GM23248 (cell line): ENCODE results near the gene LARP4B. TPM values are rescaled to one million over a fixed set of nuclear protein-coding genes. Genes with fewer than 3 reads are reported as not detected.
A peak's percentile ranks its signal among the peaks of the same experiment; 100 is the strongest.

ENCODE experiments used
- DNase-seq: peaks from one replicate; pipeline ENCODE4 v3.0.0-alpha.2; 2015
- H2AFZ ChIP-seq: fragments of 200-600 bp; sonication (generic); 2 replicates; pipeline ENCODE4 v1.6.1; 2016; ENCODE audit warnings: antibody characterized with exemption
- H3F3A ChIP-seq: fragments of 200-600 bp; sonication (generic); 2 replicates; pipeline ENCODE4 v1.6.1; 2016; ENCODE audit warnings: mild to moderate bottlenecking, antibody characterized with exemption, mixed run types; ENCODE audit not compliant: insufficient read depth
- H3K27ac ChIP-seq: fragments of 200-600 bp; sonication (generic); 2 replicates; pipeline ENCODE4 v1.5.1; 2016; ENCODE audit warnings: mild to moderate bottlenecking
- H3K27me3 ChIP-seq: fragments of 200-600 bp; sonication (generic); replicated peaks from 2 replicates; pipeline ENCODE4 v1.6.1; 2016; ENCODE audit warnings: mild to moderate bottlenecking; ENCODE audit not compliant: insufficient read depth
- H3K36me3 ChIP-seq: fragments of 200-600 bp; sonication (generic); 2 replicates; pipeline ENCODE4 v1.6.1; 2016; ENCODE audit warnings: low read depth, mild to moderate bottlenecking
- H3K4me1 ChIP-seq: fragments of 200-600 bp; sonication (generic); 2 replicates; pipeline ENCODE4 v1.6.1; 2016; ENCODE audit warnings: mild to moderate bottlenecking; ENCODE audit not compliant: insufficient read depth
- H3K4me2 ChIP-seq: fragments of 200-600 bp; sonication (generic); one replicate; pipeline ENCODE4 v1.6.1; 2016; ENCODE audit warnings: mild to moderate bottlenecking; ENCODE audit not compliant: unreplicated experiment
- H3K4me3 ChIP-seq: fragments of 200-600 bp; sonication (generic); 2 replicates; pipeline ENCODE4 v1.5.1; 2016; ENCODE audit warnings: mild to moderate bottlenecking
- H3K79me2 ChIP-seq: fragments of 200-600 bp; sonication (generic); 2 replicates; pipeline ENCODE4 v1.6.1; 2016; ENCODE audit warnings: mild to moderate bottlenecking; ENCODE audit not compliant: insufficient read depth
- H3K9ac ChIP-seq: fragments of 200-600 bp; sonication (generic); 2 replicates; pipeline ENCODE4 v1.6.1; 2016; ENCODE audit warnings: mild to moderate bottlenecking
- H3K9me2 ChIP-seq: fragments of 200-600 bp; sonication (generic); 2 replicates; pipeline ENCODE4 v1.6.1; 2016; ENCODE audit warnings: mixed run types, mild to moderate bottlenecking, moderate library complexity; ENCODE audit not compliant: insufficient read depth
- H3K9me3 ChIP-seq: fragments of 200-600 bp; sonication (generic); one replicate; pipeline ENCODE4 v1.6.1; 2017; ENCODE audit warnings: low read depth
- H4K20me1 ChIP-seq: fragments of 200-600 bp; sonication (generic); 2 replicates; pipeline ENCODE4 v1.6.0; 2016; ENCODE audit not compliant: insufficient read depth
- EZH2 ChIP-seq: fragments of 200-600 bp; sonication (generic); IDR thresholded peaks from 2 replicates; pipeline ENCODE4 v1.6.1; 2018; ENCODE audit warnings: antibody characterized with exemption, mild to moderate bottlenecking; ENCODE audit not compliant: insufficient read depth, poor library complexity, severe bottlenecking
- EZH2phosphoT487 ChIP-seq: fragments of 200-600 bp; sonication (generic); IDR thresholded peaks from 2 replicates; pipeline ENCODE4 v1.6.1; 2018; ENCODE audit warnings: antibody characterized with exemption, moderate library complexity, mild to moderate bottlenecking, low read depth; ENCODE audit not compliant: insufficient read depth
- WGBS, 2 experiments: methylation state at CpG; one replicate each; pipeline ENCODE4 v1.1.6; 2015 to 2017; ENCODE audit warnings: low lambda C conversion rate in 2 of 2, low coverage in 1 of 2; ENCODE audit errors: missing lambda C conversion rate in 2 of 2; 5-methylcytosine and 5-hydroxymethylcytosine counted together
- in situ Hi-C: fragments of 300-500 bp; cut with MboI; formaldehyde crosslinking; loops from 2 replicates; pipeline ENCODE4 v1.15.0; 2020
- polyA plus RNA-seq: library from polyadenylated mRNA; unstranded; fragments of >200 nt; fragmentation: Nextera tagmentation; extraction: Ambion mirVana; gene quantifications from 2 replicates; pipeline ENCODE4 v1.2.1, GENCODE V29; 2016
- total RNA-seq: library from RNA; depleted of rRNA; stranded (reverse); fragments of >200 nt; shearing (Covaris generic); gene quantifications from 2 replicates; pipeline ENCODE4 v1.2.3, GENCODE V29; 2014

LARP4B gene
- total and polyA plus RNA-seq, 2 experiments from 2014 or later = 20.7 to 30.8 TPM

DNA sequence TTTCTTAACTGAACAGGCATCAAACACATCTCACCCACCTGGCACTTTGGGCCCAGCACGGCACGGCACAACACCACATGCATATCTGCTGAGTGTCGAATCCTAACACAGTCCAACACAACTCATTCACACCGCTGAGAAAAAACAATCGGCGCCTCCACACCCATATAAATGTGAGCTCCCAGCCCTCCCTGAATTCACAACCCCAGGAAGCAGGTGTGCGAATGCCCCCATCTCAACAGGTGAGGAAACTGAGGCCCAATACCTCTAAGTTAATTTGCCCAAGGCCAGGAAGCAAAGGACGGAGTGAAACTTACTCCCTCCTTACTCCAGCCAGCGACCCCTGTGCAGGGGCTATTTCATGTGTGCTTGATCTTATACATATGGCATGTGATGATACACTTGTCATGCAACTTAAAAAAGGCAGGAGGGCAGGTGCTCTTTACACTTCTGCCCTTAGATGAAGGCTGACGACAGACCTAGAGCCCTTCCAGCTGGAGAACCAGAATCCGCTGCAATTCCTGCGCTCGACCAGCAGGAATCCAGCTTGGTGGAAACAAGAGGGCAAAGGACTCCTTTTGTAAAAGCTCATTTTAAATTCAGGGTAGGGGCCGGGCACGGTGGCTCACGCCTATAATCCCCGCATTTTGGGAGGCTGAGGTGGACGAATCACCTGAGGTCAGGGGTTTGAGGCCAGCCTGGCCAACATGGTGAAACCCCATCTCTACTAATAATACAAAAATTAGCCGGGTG, 116.0 kb downstream of the LARP4B start:
- in situ Hi-C loops = no loop called here
- TF ChIP-seq EZH2phosphoT487 (no peak), EZH2 (no peak)
- Histone ChIP-seq H4K20me1 (no peaks in the 10 kb centered on the region), H3K9me2 (no peaks in the 10 kb centered on the region), H3K4me2 (no peak overlapping the region), H3K4me1 (peaks cover 10% of the 10 kb centered on the region; the same call in 1 of the 2 replicates), H3K9me3 (no peaks in the 10 kb centered on the region), H3K27me3 (no peaks in the 10 kb centered on the region), H3K36me3 (peaks cover 53% of the 10 kb centered on the region), H3K4me3 (no peak overlapping the region), H3K79me2 (peaks cover 12% of the 10 kb centered on the region; the same call in 1 of the 2 replicates), H3K9ac (no peak overlapping the region), H3F3A (peaks cover 41% of the 10 kb centered on the region), H3K27ac (no peak overlapping the region), H2AFZ (no peak overlapping the region)
- DNase-seq = no peak
- 95 to 99% methylated on average over 19 of the region's 19 CpGs for WGBS, 2 experiments

DNA sequence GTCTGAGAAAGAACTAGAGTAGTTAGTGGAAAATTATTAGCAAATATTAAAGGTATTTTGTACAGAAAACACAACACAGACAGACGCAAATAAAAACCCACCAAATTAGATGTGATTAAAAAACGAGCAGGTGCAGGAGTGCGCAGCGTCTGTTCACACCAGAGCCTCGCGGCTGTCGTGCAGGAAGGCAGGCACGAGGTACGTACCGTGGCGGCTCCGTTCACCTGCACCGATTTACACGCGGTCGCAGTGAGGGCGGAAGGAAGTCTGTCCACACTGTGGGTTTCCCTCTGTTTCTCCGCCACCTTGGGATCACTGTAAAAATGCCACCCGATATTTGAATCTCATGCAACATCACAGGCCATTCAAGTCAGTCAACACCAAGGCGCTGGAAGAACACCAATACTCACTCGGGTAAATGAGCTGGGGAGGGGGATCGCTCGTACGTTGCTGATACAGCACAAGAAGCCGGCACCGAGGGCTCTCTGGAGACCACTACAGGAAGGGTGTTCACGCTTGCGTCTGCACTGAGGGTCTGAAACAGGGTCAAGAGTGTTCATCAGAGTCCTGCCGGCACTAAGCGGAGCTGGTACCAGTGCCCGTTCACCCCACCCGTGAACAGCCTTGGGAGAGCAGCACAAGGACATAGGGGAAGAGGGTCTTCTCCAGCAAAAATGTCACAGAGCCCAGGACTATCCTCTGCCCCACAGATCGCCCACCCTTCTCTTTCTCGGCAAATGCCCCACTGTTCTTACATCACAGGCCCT, 116.8 kb downstream of the LARP4B start:
- Histone ChIP-seq H3K9me3 (no peaks in the 10 kb centered on the region), H2AFZ (no peak overlapping the region), H3F3A (peaks cover 34% of the 10 kb centered on the region), H3K4me3 (no peak overlapping the region), H3K9me2 (no peaks in the 10 kb centered on the region), H3K79me2 (peaks cover 12% of the 10 kb centered on the region; the same call in 1 of the 2 replicates), H3K36me3 (peaks cover 53% of the 10 kb centered on the region), H3K27ac (no peak overlapping the region), H4K20me1 (no peaks in the 10 kb centered on the region), H3K27me3 (no peaks in the 10 kb centered on the region), H3K4me1 (peaks cover 9% of the 10 kb centered on the region; the same call in 1 of the 2 replicates), H3K4me2 (no peak overlapping the region), H3K9ac (no peak overlapping the region)
- in situ Hi-C loops = no loop called here
- no peak for TF ChIP-seq EZH2
- TF ChIP-seq EZH2phosphoT487 = no peak
- no peak for DNase-seq
- 92% methylated on average over 33 to 34 of the region's 34 CpGs for WGBS, 2 experiments

DNA sequence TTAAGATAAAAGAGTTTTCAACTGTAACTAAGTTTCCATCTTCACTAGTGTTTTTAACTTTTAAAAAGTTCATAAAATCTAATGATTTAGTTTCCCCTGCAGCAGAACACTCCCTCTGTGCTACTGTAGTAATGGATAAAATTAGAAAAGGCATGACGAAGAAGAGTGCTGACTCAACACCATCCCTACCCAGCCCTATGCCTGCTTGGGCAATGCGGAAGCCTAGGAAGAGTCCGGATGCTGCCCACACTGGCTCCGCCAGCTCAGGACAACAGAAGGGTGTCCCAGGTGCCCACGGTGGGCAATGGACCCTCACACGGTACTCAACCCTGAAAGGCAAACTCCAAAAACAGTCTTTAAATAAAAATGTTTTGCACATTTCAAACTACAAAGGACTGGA, 118.2 kb downstream of the LARP4B start:
- TF ChIP-seq EZH2phosphoT487 (no peak), EZH2 (no peak)
- 83 to 84% methylated on average over 6 of the region's 6 CpGs for WGBS, 2 experiments
- Histone ChIP-seq H3K9me3 (no peaks in the 10 kb centered on the region), H4K20me1 (no peaks in the 10 kb centered on the region), H3K4me2 (no peak overlapping the region), H3K27ac (no peak overlapping the region), H3K79me2 (peaks cover 12% of the 10 kb centered on the region; the same call in 1 of the 2 replicates), H3K9me2 (no peaks in the 10 kb centered on the region), H3K27me3 (no peaks in the 10 kb centered on the region), H3K9ac (no peak overlapping the region), H3F3A (peaks cover 23% of the 10 kb centered on the region; the same call in 1 of the 2 replicates), H3K4me3 (no peak overlapping the region), H3K36me3 (peaks cover 55% of the 10 kb centered on the region), H2AFZ (no peak overlapping the region), H3K4me1 (no peaks in the 10 kb centered on the region)
- peak; percentile 48 for DNase-seq
- in situ Hi-C loops = no loop called here

DNA sequence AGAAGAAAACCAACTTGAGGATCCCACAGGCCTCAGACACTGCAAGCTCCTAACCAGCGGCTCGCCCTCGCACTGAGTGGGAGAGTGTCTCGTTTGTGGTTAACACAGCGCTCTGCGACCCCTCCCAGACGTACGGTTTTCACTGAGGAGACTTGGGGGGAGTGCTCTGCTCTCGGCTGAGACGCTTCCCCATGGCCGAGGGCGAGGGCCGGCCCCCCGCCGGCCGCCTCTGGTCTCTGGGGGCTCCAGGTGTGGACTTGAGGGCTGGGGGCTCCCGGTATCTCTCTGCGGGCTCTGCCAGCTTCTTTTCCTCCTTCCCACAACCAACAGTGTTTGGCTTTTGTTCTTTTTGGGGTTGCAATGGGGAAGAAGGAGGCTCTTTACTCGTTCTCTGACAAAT, 118.7 kb downstream of the LARP4B start:
- H4K20me1 ChIP-seq = no peaks in the 10 kb centered on the region
- in situ Hi-C loops = no loop called here

More for the DNA sequence above, 118.7 kb downstream of the LARP4B start:
- Histone ChIP-seq H3K27me3 (no peaks in the 10 kb centered on the region), H3K36me3 (peaks cover 58% of the 10 kb centered on the region), H3K4me1 (no peaks in the 10 kb centered on the region), H3K9me3 (no peaks in the 10 kb centered on the region), H3K9me2 (no peaks in the 10 kb centered on the region), H3K27ac (no peak overlapping the region), H3K4me2 (no peak overlapping the region), H3K79me2 (peaks cover 12% of the 10 kb centered on the region; the same call in 1 of the 2 replicates), H2AFZ (no peak overlapping the region), H3K4me3 (no peak overlapping the region), H3F3A (peaks cover 23% of the 10 kb centered on the region; the same call in 1 of the 2 replicates), H3K9ac (no peak overlapping the region)
- no peak for TF ChIP-seq EZH2phosphoT487
- no peak for TF ChIP-seq EZH2
- WGBS, 2 experiments = 89 to 92% methylated on average over 19 of the region's 19 CpGs
- no peak for DNase-seq
